ENCODE data around the gene NCAM1. TPM values are rescaled to one million over a fixed set of nuclear protein-coding genes. Genes with fewer than 3 reads are reported as not detected.

NCAM1 gene
- total and polyA plus RNA-seq, 2 donors from 2014 or later, result 1.7 to 3.0 TPM

- no peak for DNase-seq
- intact Hi-C loops (cut with DNase I), result no loop called here
- no peaks in the 10 kb centered on the region for H3K9me3 ChIP-seq (ENCODE audit: control insufficient read depth in 2 of 3, insufficient read depth in 1 of 3, low read length in 3 of 3)
- no peak overlapping the region for H3K9ac ChIP-seq (ENCODE audit: low read length in 3 of 3)
- no peaks in the 10 kb centered on the region for H3K36me3 ChIP-seq (ENCODE audit: control insufficient read depth in 2 of 3, insufficient read depth in 3 of 3, low read length in 3 of 3)
- no peak overlapping the region for H3K4me3 ChIP-seq (ENCODE audit: low read length in 3 of 3)
- H3K27me3 ChIP-seq (ENCODE audit: control insufficient read depth, insufficient read depth, low read length), result no peaks in the 10 kb centered on the region
- no peaks in the 10 kb centered on the region for H3K4me1 ChIP-seq (ENCODE audit: control insufficient read depth in 2 of 3, insufficient read depth in 2 of 3, low read depth in 1 of 3, low read length in 3 of 3)
- no peak overlapping the region for H3K27ac ChIP-seq (ENCODE audit: low read depth in 2 of 2, low read length in 2 of 2)
- no peak for FAIRE-seq
- no peak for TF ChIP-seq CTCF (IDR thresholded peaks at IDR 0.05; ENCODE audit: borderline replicate concordance, extremely low read depth, insufficient read depth)
These were observed 162.8 kb downstream of the NCAM1 start for GRCh38 chr11:113124006-113124405.

- intact Hi-C loops (cut with DNase I), result no loop called here
- FAIRE-seq, result no peak
- Histone ChIP-seq H3K9me3 (ENCODE audit: control insufficient read depth in 2 of 3, insufficient read depth in 1 of 3, low read length in 3 of 3) (no peaks in the 10 kb centered on the region), H3K4me1 (ENCODE audit: control insufficient read depth in 2 of 3, insufficient read depth in 2 of 3, low read depth in 1 of 3, low read length in 3 of 3) (no peaks in the 10 kb centered on the region), H3K27me3 (ENCODE audit: control insufficient read depth, insufficient read depth, low read length) (no peaks in the 10 kb centered on the region), H3K36me3 (ENCODE audit: control insufficient read depth in 2 of 3, insufficient read depth in 3 of 3, low read length in 3 of 3) (no peaks in the 10 kb centered on the region), H3K4me3 (ENCODE audit: low read length in 3 of 3) (no peak overlapping the region), H3K9ac (ENCODE audit: low read length in 3 of 3) (no peak overlapping the region), H3K27ac (ENCODE audit: low read depth in 2 of 2, low read length in 2 of 2) (no peak overlapping the region)
- DNase-seq, result no peak
- TF ChIP-seq CTCF (IDR thresholded peaks at IDR 0.05; ENCODE audit: borderline replicate concordance, extremely low read depth, insufficient read depth), result no peak
These were observed 163.4 kb downstream of the NCAM1 start for GRCh38 chr11:113124578-113124977.

- no peak for TF ChIP-seq CTCF (IDR thresholded peaks at IDR 0.05; ENCODE audit: borderline replicate concordance, extremely low read depth, insufficient read depth)
- DNase-seq (no peak), FAIRE-seq (no peak)
- H3K4me1 ChIP-seq (ENCODE audit: control insufficient read depth in 2 of 3, insufficient read depth in 2 of 3, low read depth in 1 of 3, low read length in 3 of 3), result no peaks in the 10 kb centered on the region
- H3K27me3 ChIP-seq (ENCODE audit: control insufficient read depth, insufficient read depth, low read length), result no peaks in the 10 kb centered on the region
- H3K9me3 ChIP-seq (ENCODE audit: control insufficient read depth in 2 of 3, insufficient read depth in 1 of 3, low read length in 3 of 3), result no peaks in the 10 kb centered on the region
- intact Hi-C loops (cut with DNase I), result no loop called here
- no peak overlapping the region for H3K9ac ChIP-seq (ENCODE audit: low read length in 3 of 3)
- no peaks in the 10 kb centered on the region for H3K36me3 ChIP-seq (ENCODE audit: control insufficient read depth in 2 of 3, insufficient read depth in 3 of 3, low read length in 3 of 3)
- H3K4me3 ChIP-seq (ENCODE audit: low read length in 3 of 3), result no peak overlapping the region
- no peak overlapping the region for H3K27ac ChIP-seq (ENCODE audit: low read depth in 2 of 2, low read length in 2 of 2)
These were observed 168.2 kb downstream of the NCAM1 start for GRCh38 chr11:113129261-113129992.
